Measurements from ENCODE around the gene EIF3I.

EIF3I gene

GRCh38 chr1:32221581-32221979 lies 627 bp upstream of the EIF3I start:
- Histone ChIP-seq H3K9me3 (ENCODE audit: control insufficient read depth, insufficient read depth, low read depth, low read length) (no peaks in the 10 kb centered on the region), H3K27ac (ENCODE audit: extremely low read depth, low read depth, low read length) (peak overlapping the region; percentile 34; the same call in 1 of the 2 replicates), H3K4me3 (ENCODE audit: low read depth, low read length) (peak overlapping the region; percentile 83), H3K36me3 (ENCODE audit: control insufficient read depth in 2 of 2, insufficient read depth in 1 of 2, low read length in 2 of 2) (peaks cover 15 to 70% of the 10 kb centered on the region in 2 experiments; a peak in 2 of 3 replicates), H3K4me1 (ENCODE audit: control insufficient read depth, insufficient read depth, low read length) (peaks cover 2% of the 10 kb centered on the region; the same call in 1 of the 2 replicates)
- ChIA-PET CTCF (interaction anchor here (0.6 to 2.0 kb wide), 2 partner anchors 11 to 26 kb away, joined by 4 to 7 read pairs; no protein-coding TSS in a partner anchor), POLR2A (interaction anchor here (1.2 kb wide), 1 partner anchor 9 kb away, joined by 3 read pairs; no protein-coding TSS in a partner anchor)
- TF ChIP-seq ZNF664 (tag by site-specific recombination; IDR thresholded peaks at IDR 0.05) = peak; percentile 99
- TF ChIP-seq ZNF473 (tag by site-specific recombination; IDR thresholded peaks at IDR 0.05) = no peak
- no peak for TF ChIP-seq ATF2 (tag by site-specific recombination; IDR thresholded peaks at IDR 0.05; ENCODE audit: low read depth)
- TF ChIP-seq KLF17 (tag by site-specific recombination; IDR thresholded peaks at IDR 0.05) = 0 out of 2 replicates have a peak, but pooled peaks have one; percentile 9
- TF ChIP-seq BCL6B (tag by site-specific recombination; IDR thresholded peaks at IDR 0.05) = no peak
- no peak for TF ChIP-seq ZNF214 (tag by site-specific recombination; IDR thresholded peaks at IDR 0.05; ENCODE audit: borderline replicate concordance)
- TF ChIP-seq GLIS2 (tag by site-specific recombination; IDR thresholded peaks at IDR 0.05) = peak; percentile 53; the same call in 1 of the 2 replicates
- TF ChIP-seq ZBTB26 (tag by site-specific recombination; optimal IDR thresholded peaks at IDR 0.05) = peak; percentile 36
- TF ChIP-seq ZNF426 (tag by site-specific recombination; IDR thresholded peaks at IDR 0.05) = no peak
- TF ChIP-seq ZNF639 (tag by site-specific recombination; IDR thresholded peaks at IDR 0.05) = no peak
- 0 out of 2 replicates have a peak, but pooled peaks have one; percentile 13 for TF ChIP-seq ZFP69B (tag by site-specific recombination; IDR thresholded peaks at IDR 0.05)

- CTCF ChIA-PET = interaction anchor here (0.9 to 2.4 kb wide), 3 partner anchors 8 to 28 kb away, joined by 3 to 12 read pairs (median 4); no protein-coding TSS in a partner anchor
Observed at GRCh38 chr1:32223683-32224082, 1.5 kb downstream of the EIF3I start.

GRCh38 chr1:32224285-32224684 lies 2.1 kb downstream of the EIF3I start:
- Histone ChIP-seq H3K4me1 (ENCODE audit: control insufficient read depth, insufficient read depth, low read length) (peaks cover 2% of the 10 kb centered on the region; the same call in 1 of the 2 replicates), H3K4me3 (ENCODE audit: low read depth, low read length) (no peak overlapping the region), H3K9me3 (ENCODE audit: control insufficient read depth, insufficient read depth, low read depth, low read length) (no peaks in the 10 kb centered on the region), H3K27ac (ENCODE audit: extremely low read depth, low read depth, low read length) (no peak overlapping the region), H3K36me3 (ENCODE audit: control insufficient read depth in 2 of 2, insufficient read depth in 1 of 2, low read length in 2 of 2) (peaks cover 36 to 77% of the 10 kb centered on the region in 2 experiments)
- POLR2A ChIA-PET = interaction anchor here (1.1 to 1.5 kb wide), 3 partner anchors 15 to 108 kb away, joined by 3 read pairs; no protein-coding TSS in a partner anchor
- TF ChIP-seq ZSCAN16 (tag by site-specific recombination; IDR thresholded peaks at IDR 0.05) (no peak), ZBTB10 (tag by site-specific recombination; IDR thresholded peaks at IDR 0.05) (no peak), SCRT1 (tag by site-specific recombination; IDR thresholded peaks at IDR 0.05; ENCODE audit: borderline replicate concordance) (no peak), REPIN1 (tag by site-specific recombination; IDR thresholded peaks at IDR 0.05; ENCODE audit: low read depth) (no peak), ZNF529 (tag by site-specific recombination; IDR thresholded peaks at IDR 0.05; ENCODE audit: insufficient replicate concordance) (no peak), KLF8 (tag by site-specific recombination; IDR thresholded peaks at IDR 0.05) (no peak), ZBTB17 (tag by site-specific recombination; IDR thresholded peaks at IDR 0.05) (no peak)
- CTCF ChIA-PET = interaction anchor here (1.2 to 2.4 kb wide), 2 partner anchors 9 to 24 kb away, joined by 4 to 12 read pairs; no protein-coding TSS in a partner anchor

More at GRCh38 chr1:32223683-32224082, 1.5 kb downstream of the EIF3I start:
- H3K4me1 ChIP-seq (ENCODE audit: control insufficient read depth, insufficient read depth, low read length) = peaks cover 2% of the 10 kb centered on the region; the same call in 1 of the 2 replicates
- no peak for TF ChIP-seq ZNF366 (tag by site-specific recombination; conservative IDR thresholded peaks at IDR 0.05)
- TF ChIP-seq ZNF549 (tag by site-specific recombination; IDR thresholded peaks at IDR 0.05) = no peak
- TF ChIP-seq ZNF114 (tag by site-specific recombination; IDR thresholded peaks at IDR 0.05) = no peak
- no peak for TF ChIP-seq ZNF585B (tag by site-specific recombination; IDR thresholded peaks at IDR 0.05)
- H3K4me3 ChIP-seq (ENCODE audit: low read depth, low read length) = no peak overlapping the region
- no peak overlapping the region for H3K27ac ChIP-seq (ENCODE audit: extremely low read depth, low read depth, low read length)
- peaks cover 30 to 76% of the 10 kb centered on the region in 2 experiments for H3K36me3 ChIP-seq (ENCODE audit: control insufficient read depth in 2 of 2, insufficient read depth in 1 of 2, low read length in 2 of 2)
- POLR2A ChIA-PET = interaction anchor here (0.6 to 1.5 kb wide), 5 partner anchors 14 to 958 kb away, joined by 3 to 6 read pairs (median 3); partner anchors contain the start of gene MARCKSL1
- no peaks in the 10 kb centered on the region for H3K9me3 ChIP-seq (ENCODE audit: control insufficient read depth, insufficient read depth, low read depth, low read length)

All from HEK293 (cell line).